Measurements from ENCODE around the gene AP5Z1.

Gene AP5Z1

DNA sequence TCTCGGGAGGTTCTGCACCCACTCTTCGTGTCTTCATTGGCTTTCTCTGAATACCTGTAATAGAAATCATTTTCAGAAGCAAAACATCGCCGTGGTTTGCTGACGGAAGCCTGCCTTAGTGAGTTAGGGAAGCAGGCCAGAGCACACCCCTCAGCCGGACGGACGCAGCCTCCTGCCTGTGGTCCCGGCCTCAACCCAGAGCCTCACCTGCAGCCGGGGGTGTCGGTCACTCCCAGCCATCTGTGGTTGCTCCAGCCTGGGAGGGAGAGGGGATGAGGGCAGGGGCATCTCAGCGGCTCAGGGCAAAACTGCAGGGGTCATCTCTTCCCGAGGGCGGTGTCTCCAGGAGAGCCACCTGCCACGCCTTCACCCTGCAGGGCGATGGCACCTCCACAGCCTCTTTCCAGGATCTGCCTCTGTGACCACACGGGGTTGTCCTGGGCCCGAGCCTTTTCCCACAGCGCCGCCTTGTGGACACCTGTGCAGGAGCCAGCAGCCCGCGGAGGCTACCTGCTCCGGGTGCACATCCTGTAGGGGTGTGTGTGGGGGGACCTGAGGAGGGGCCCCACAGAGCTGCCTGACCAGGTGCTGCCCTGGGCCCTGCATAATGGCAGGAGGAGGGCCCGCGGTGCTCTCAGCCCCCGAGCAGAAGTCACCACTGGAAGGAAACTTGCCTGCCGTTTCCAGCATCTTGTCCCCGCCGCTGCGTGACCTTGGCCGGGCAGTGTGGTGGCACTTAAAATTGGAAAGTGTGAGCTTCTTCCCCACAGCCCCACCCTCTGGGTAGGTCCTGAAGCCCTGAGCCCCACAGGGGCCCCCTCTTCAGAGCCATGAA is 21.6 kb upstream of the AP5Z1 start:
- no peak overlapping the region for H3K27ac ChIP-seq
- TF ChIP-seq ZFX (IDR thresholded peaks at IDR 0.05; ENCODE audit: borderline replicate concordance), result no peak
- TF ChIP-seq, protein P1, sequence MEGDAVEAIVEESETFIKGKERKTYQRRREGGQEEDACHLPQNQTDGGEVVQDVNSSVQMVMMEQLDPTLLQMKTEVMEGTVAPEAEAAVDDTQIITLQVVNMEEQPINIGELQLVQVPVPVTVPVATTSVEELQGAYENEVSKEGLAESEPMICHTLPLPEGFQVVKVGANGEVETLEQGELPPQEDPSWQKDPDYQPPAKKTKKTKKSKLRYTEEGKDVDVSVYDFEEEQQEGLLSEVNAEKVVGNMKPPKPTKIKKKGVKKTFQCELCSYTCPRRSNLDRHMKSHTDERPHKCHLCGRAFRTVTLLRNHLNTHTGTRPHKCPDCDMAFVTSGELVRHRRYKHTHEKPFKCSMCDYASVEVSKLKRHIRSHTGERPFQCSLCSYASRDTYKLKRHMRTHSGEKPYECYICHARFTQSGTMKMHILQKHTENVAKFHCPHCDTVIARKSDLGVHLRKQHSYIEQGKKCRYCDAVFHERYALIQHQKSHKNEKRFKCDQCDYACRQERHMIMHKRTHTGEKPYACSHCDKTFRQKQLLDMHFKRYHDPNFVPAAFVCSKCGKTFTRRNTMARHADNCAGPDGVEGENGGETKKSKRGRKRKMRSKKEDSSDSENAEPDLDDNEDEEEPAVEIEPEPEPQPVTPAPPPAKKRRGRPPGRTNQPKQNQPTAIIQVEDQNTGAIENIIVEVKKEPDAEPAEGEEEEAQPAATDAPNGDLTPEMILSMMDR (IDR thresholded peaks at IDR 0.05), result peak; percentile 99

DNA sequence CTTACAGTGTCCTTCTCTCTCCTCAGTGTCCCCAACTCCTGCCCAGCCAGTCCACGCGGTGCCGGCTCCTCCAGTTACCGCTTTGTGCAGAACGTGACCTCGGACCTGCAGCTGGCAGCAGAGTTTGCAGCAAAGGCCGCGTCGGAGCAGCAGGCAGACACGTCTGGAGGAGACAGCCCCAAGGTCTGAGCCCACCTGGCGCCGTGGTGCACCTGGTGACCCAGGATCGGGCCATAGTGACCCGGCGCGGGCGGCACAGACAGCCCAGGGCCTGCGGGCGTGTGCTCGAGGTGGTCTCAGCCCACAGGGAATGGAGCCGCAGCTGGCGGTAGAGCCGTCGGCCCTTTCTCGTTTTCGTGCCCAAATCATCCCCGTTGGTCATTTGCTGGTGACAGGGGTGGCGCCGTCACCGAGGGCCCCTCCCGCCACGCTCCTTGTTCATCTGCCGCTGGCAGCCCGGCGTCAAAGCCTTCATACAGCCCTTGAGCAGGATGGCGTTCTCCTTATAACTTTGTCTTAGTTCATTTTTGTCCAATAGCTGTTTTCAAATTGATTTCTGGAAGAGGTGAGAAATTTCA is 20.9 kb upstream of the AP5Z1 start:
- no peak overlapping the region for H3K27ac ChIP-seq
- no peak for TF ChIP-seq ZFX (IDR thresholded peaks at IDR 0.05; ENCODE audit: borderline replicate concordance)
- TF ChIP-seq, protein P1 (IDR thresholded peaks at IDR 0.05), result no peak

DNA sequence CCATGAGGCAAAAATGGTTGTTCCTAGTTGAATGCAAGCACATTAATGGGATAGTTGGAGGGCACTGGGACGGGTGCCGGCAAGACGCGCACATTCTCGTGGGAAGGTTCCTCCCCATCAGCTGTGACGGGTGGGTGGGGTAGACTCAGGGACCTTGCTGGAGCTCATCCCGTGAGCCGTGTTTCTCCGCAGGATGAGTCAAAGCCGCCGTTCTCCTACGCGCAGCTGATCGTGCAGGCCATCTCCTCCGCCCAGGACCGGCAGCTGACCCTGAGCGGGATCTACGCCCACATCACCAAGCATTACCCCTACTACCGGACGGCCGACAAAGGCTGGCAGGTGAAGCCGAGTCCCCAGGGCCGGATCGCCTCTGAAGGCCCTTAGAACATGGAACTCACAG is 20.4 kb upstream of the AP5Z1 start:
- no peak for TF ChIP-seq ZFX (IDR thresholded peaks at IDR 0.05; ENCODE audit: borderline replicate concordance)
- TF ChIP-seq, protein P1 (IDR thresholded peaks at IDR 0.05), result no peak
- H3K27ac ChIP-seq, result no peak overlapping the region

DNA sequence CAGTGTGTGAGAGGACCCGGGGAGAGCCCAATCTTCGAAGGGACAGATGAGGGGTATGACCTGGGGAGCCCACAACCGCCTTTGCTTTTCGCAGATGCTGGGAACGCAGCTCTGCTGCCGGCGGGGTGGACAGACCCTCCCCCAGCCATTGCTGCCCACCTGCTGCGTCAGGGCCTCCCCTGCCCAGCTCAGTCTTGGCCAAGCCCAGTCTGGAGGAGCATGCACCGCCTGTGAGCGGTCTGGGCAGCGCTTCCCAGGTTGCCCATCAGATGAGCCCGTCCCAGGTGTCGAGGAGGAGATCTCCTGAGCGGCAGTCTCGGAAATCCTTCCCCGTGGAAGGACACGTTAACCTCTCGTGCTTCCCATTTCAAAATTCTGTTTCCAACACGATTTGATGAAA is 17.3 kb upstream of the AP5Z1 start:
- TF ChIP-seq ZFX (IDR thresholded peaks at IDR 0.05; ENCODE audit: borderline replicate concordance), result no peak
- TF ChIP-seq, protein P1 (IDR thresholded peaks at IDR 0.05), result no peak

DNA sequence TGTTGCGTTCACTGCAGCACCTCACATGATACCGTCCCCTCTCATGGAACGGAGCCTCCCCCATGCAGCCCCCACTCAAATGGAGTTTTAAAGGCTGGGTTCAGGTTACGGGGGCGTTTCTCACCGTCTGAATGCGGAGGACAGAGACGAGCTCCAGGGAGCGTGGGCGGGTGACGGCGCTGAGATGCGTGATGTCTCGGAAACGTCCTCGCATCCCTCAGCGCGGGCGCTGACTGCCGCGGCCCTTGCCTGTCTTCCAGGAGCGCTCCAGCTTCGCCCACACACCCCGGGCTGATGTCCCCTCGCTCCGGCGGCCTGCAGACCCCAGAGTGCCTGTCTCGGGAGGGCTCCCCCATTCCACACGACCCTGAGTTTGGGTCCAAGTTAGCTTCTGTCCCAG is 16.6 kb upstream of the AP5Z1 start:
- TF ChIP-seq ZFX (IDR thresholded peaks at IDR 0.05; ENCODE audit: borderline replicate concordance), result no peak
- TF ChIP-seq, protein P1 (IDR thresholded peaks at IDR 0.05), result no peak
- H3K27ac ChIP-seq, result no peak overlapping the region

More for the DNA sequence above, 17.3 kb upstream of the AP5Z1 start:
- no peak overlapping the region for H3K27ac ChIP-seq

DNA sequence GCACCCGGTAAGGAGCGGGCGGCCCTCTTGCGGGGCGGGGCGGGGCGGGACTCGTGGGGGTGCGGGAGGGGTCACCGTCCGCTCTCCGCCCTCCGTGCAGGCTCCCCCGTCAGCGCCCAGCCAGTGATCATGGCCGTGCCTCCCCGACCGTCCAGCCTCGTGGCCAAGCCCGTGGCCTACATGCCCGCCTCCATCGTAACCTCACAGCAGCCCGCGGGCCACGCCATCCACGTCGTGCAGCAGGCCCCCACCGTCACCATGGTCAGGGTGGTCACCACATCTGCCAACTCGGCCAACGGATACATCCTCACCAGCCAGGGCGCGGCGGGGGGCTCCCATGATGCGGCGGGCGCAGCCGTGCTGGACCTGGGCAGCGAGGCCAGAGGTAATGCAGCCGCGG is 16.2 kb upstream of the AP5Z1 start:
- TF ChIP-seq, protein P1 (IDR thresholded peaks at IDR 0.05), result no peak
- no peak for TF ChIP-seq ZFX (IDR thresholded peaks at IDR 0.05; ENCODE audit: borderline replicate concordance)
- H3K27ac ChIP-seq, result no peak overlapping the region

DNA sequence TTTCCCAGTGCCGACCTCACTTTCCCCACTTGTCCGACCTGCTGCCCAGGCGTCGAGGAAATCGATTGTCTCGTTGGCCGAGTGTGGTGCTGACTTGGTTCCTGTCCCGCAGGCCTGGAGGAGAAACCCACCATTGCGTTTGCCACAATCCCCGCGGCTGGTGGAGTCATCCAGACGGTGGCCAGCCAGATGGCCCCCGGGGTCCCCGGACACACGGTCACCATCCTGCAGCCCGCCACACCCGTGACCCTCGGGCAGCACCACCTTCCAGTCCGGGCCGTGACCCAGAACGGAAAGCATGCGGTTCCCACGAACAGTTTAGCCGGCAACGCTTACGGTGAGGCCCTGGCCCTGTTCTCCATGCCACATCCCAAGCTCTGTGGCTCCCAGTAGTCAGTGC is 14.5 kb upstream of the AP5Z1 start:
- no peak overlapping the region for H3K27ac ChIP-seq

More for the DNA sequence above, 14.5 kb upstream of the AP5Z1 start:
- TF ChIP-seq, protein P1 (IDR thresholded peaks at IDR 0.05), result no peak
- no peak for TF ChIP-seq ZFX (IDR thresholded peaks at IDR 0.05; ENCODE audit: borderline replicate concordance)
